ENCODE data around the gene TUSC7.

The TUSC7 gene

GRCh38 chr3:116749388-116749787, 39.8 kb downstream of the TUSC7 start:
- no peak overlapping the region for H3K4me3 ChIP-seq (ENCODE audit: low read depth, low read length)
- TF ChIP-seq CTCF (IDR thresholded peaks at IDR 0.05; ENCODE audit: low read depth, low read length), result no peak
- no peak for DNase-seq (ENCODE audit: low read depth, low spot score)
- in situ Hi-C loops (cut with HindIII; ENCODE audit: low sequenced_read_pairs), result no loop called here

GRCh38 chr3:116757315-116757714, 47.7 kb downstream of the TUSC7 start:
- DNase-seq (ENCODE audit: low read depth, low spot score), result no peak
- TF ChIP-seq CTCF (IDR thresholded peaks at IDR 0.05; ENCODE audit: low read depth, low read length), result no peak
- no peak overlapping the region for H3K4me3 ChIP-seq (ENCODE audit: low read depth, low read length)
- in situ Hi-C loops (cut with HindIII; ENCODE audit: low sequenced_read_pairs), result no loop called here

GRCh38 chr3:116759316-116759715, 49.7 kb downstream of the TUSC7 start:
- DNase-seq (ENCODE audit: low read depth, low spot score), result no peak
- TF ChIP-seq CTCF (IDR thresholded peaks at IDR 0.05; ENCODE audit: low read depth, low read length), result no peak
- in situ Hi-C loops (cut with HindIII; ENCODE audit: low sequenced_read_pairs), result no loop called here
- H3K4me3 ChIP-seq (ENCODE audit: low read depth, low read length), result no peak overlapping the region

Measured in astrocyte of the spinal cord (primary cell).